ENCODE results near the gene KIAA0513.
"Not testable (repeated sequence)": the region's sequence is repeated elsewhere in the genome, so short reads cannot be mapped to it uniquely, and the experiment has no call there.

The KIAA0513 gene

GRCh38 chr16:85051683-85052082, 24.1 kb downstream of the KIAA0513 start:
- DNase-seq = no peak

GRCh38 chr16:85052536-85052935, 24.9 kb downstream of the KIAA0513 start:
- DNase-seq = no peak

GRCh38 chr16:85054321-85054720, 26.7 kb downstream of the KIAA0513 start:
- not testable (repeated sequence) for DNase-seq

- DNase-seq = no peak
Measured at GRCh38 chr16:85054948-85055492, 27.4 kb downstream of the KIAA0513 start.

- peak; percentile 100 for DNase-seq
Measured at GRCh38 chr16:85055493-85056210, 28.1 kb downstream of the KIAA0513 start.

GRCh38 chr16:85056211-85056748, 28.7 kb downstream of the KIAA0513 start:
- DNase-seq = peak; percentile 24

GRCh38 chr16:85057212-85057889, 29.8 kb downstream of the KIAA0513 start:
- DNase-seq = no peak

- no peak for DNase-seq
Measured at GRCh38 chr16:85057948-85058347, 30.4 kb downstream of the KIAA0513 start.

GRCh38 chr16:85058909-85059308, 31.3 kb downstream of the KIAA0513 start:
- DNase-seq = no peak

- DNase-seq = peak; percentile 70
Measured at GRCh38 chr16:85061566-85061965, 34.0 kb downstream of the KIAA0513 start.

- DNase-seq = no peak
Measured at GRCh38 chr16:85062323-85062722, 34.7 kb downstream of the KIAA0513 start.

- no peak for DNase-seq
Measured at GRCh38 chr16:85062845-85063244, 35.2 kb downstream of the KIAA0513 start.

GRCh38 chr16:85064186-85064585, 36.6 kb downstream of the KIAA0513 start:
- DNase-seq = no peak

- DNase-seq = no peak
Measured at GRCh38 chr16:85065099-85065498, 37.5 kb downstream of the KIAA0513 start.

GRCh38 chr16:85066346-85066885, 38.8 kb downstream of the KIAA0513 start:
- no peak for DNase-seq

GRCh38 chr16:85067024-85067423, 39.4 kb downstream of the KIAA0513 start:
- no peak for DNase-seq

- DNase-seq = no peak
Measured at GRCh38 chr16:85067426-85067825, 39.8 kb downstream of the KIAA0513 start.

- DNase-seq = peak; percentile 77
Measured at GRCh38 chr16:85068746-85069145, 41.2 kb downstream of the KIAA0513 start.

GRCh38 chr16:85069171-85069570, 41.6 kb downstream of the KIAA0513 start:
- peak; percentile 40 for DNase-seq

GRCh38 chr16:85072076-85072860, 44.7 kb downstream of the KIAA0513 start:
- DNase-seq = peak; percentile 39

GRCh38 chr16:85072947-85073346, 45.4 kb downstream of the KIAA0513 start:
- DNase-seq = peak; percentile 33

- DNase-seq = no peak
Measured at GRCh38 chr16:85074225-85074914, 46.8 kb downstream of the KIAA0513 start.
